HepG2 (cell line): ENCODE results near the gene TMEM86B. TPM values are rescaled to one million over a fixed set of nuclear protein-coding genes. Genes with fewer than 3 reads are reported as not detected.
A peak's percentile ranks its signal among the peaks of the same experiment; 100 is the strongest.

ENCODE experiments used
- ATF1 ChIP-seq: IDR thresholded peaks from 2 replicates; pipeline ENCODE4 v1.6.1; 2016; ENCODE audit warnings: mild to moderate bottlenecking, control low read depth
- ATF7-NPFF ChIP-seq: sonication (generic); formaldehyde crosslinking; IDR thresholded peaks from 2 replicates; pipeline ENCODE4 v1.8.1; 2023; ENCODE audit warnings: mild to moderate bottlenecking, low read depth, missing genetic modification reagents, moderate library complexity
- E2F5 ChIP-seq: sonication (generic); formaldehyde crosslinking; conservative IDR thresholded peaks from 2 replicates; pipeline ENCODE4 v1.4.0; 2020; ENCODE audit warnings: missing genetic modification reagents
- EEA1 ChIP-seq: sonication (generic); formaldehyde crosslinking; IDR thresholded peaks from 2 replicates; pipeline ENCODE4 v1.5.1; 2020; ENCODE audit warnings: mild to moderate bottlenecking, missing genetic modification reagents, borderline replicate concordance
- ELF3 ChIP-seq: IDR thresholded peaks from 2 replicates; pipeline ENCODE4 v1.6.1; 2016; ENCODE audit warnings: missing genetic modification reagents, missing compliant biosample characterization
- GRHL1 ChIP-seq: sonication (generic); formaldehyde crosslinking; conservative IDR thresholded peaks from 2 replicates; pipeline ENCODE4 v1.8.0; 2022; ENCODE audit warnings: missing genetic modification reagents
- GTF2F1 ChIP-seq: fragments of 150-350 bp; IDR thresholded peaks from 2 replicates; pipeline ENCODE4 v1.6.1; 2014; ENCODE audit warnings: low read length
- HHEX ChIP-seq: IDR thresholded peaks from 2 replicates; pipeline ENCODE4 v1.6.1; 2016; ENCODE audit warnings: control low read depth
- NCOA5 ChIP-seq: sonication (generic); formaldehyde crosslinking; IDR thresholded peaks from 2 replicates; pipeline ENCODE4 v1.4.0; 2020; ENCODE audit warnings: missing genetic modification reagents
- SMAD1 ChIP-seq: sonication (generic); formaldehyde crosslinking; IDR thresholded peaks from 2 replicates; pipeline ENCODE4 v1.4.0; 2020; ENCODE audit warnings: missing genetic modification reagents, low read depth, mild to moderate bottlenecking, borderline replicate concordance
- ZFAT ChIP-seq: sonication (generic); formaldehyde crosslinking; conservative IDR thresholded peaks from 2 replicates; pipeline ENCODE4 v1.8.1; 2023; ENCODE audit warnings: missing genetic modification reagents, inconsistent platforms
- ZFX ChIP-seq: sonication (generic); formaldehyde crosslinking; IDR thresholded peaks from 2 replicates; pipeline ENCODE4 v1.4.0; 2020; ENCODE audit warnings: mild to moderate bottlenecking, low read depth, missing genetic modification reagents, moderate library complexity
- ZNF12 ChIP-seq: sonication (generic); formaldehyde crosslinking; IDR thresholded peaks from 2 replicates; pipeline ENCODE4 v1.5.0; 2020; ENCODE audit warnings: missing genetic modification reagents
- ZNF253 ChIP-seq: sonication (generic); formaldehyde crosslinking; IDR thresholded peaks from 2 replicates; pipeline ENCODE4 v1.8.0; 2022; ENCODE audit warnings: mild to moderate bottlenecking, missing genetic modification reagents, borderline replicate concordance
- ZNF281 ChIP-seq: sonication (generic); formaldehyde crosslinking; IDR thresholded peaks from 2 replicates; pipeline ENCODE4 v1.4.0; 2020; ENCODE audit warnings: missing genetic modification reagents, borderline replicate concordance
- ZNF530 ChIP-seq: sonication (generic); formaldehyde crosslinking; IDR thresholded peaks from 2 replicates; pipeline ENCODE4 v1.5.0; 2020; ENCODE audit warnings: low read depth, mild to moderate bottlenecking, missing genetic modification reagents
- ZNF816 ChIP-seq: sonication (generic); formaldehyde crosslinking; IDR thresholded peaks from 2 replicates; pipeline ENCODE4 v1.8.0; 2022; ENCODE audit warnings: missing genetic modification reagents, mild to moderate bottlenecking, borderline replicate concordance
- polyA plus RNA-seq, 8 experiments: library from polyadenylated mRNA; depleted of rRNA in 3 of 8; stranded (reverse) in 7 of 8; unstranded in 1 of 8; fragments of >200 nt; fragmentation: Illumina TruSeq in 4 of 8; extraction: Trizol in 4 of 8; gene quantifications; 2 replicates each; pipeline versions ENCODE4 v1.2.1 to v1.2.3, GENCODE V29; 2011 to 2016; ENCODE audit warnings: low read depth in 4 of 8, missing spikeins in 1 of 8, mixed read lengths in 1 of 8; ENCODE audit not compliant: insufficient read depth in 1 of 8
- total RNA-seq, 5 experiments: library from RNA; depleted of rRNA; stranded (reverse); fragments of >200 nt; fragmentation: Illumina TruSeq; extraction: Trizol; gene quantifications; 2 replicates each; pipeline ENCODE4 v1.2.3, GENCODE V29; 2016; ENCODE audit warnings: low read depth in 1 of 5
- TF ChIP-seq, protein P1 (sequence below): sonication (generic); formaldehyde crosslinking; IDR thresholded peaks from 2 replicates; pipeline ENCODE4 v1.4.0; 2020; ENCODE audit warnings: missing genetic modification reagents
- TF ChIP-seq, protein P2 (sequence below): sonication (generic); formaldehyde crosslinking; IDR thresholded peaks from 2 replicates; pipeline ENCODE4 v1.5.1; 2020; ENCODE audit warnings: missing genetic modification reagents, mild to moderate bottlenecking, borderline replicate concordance

Gene TMEM86B
- total and polyA plus RNA-seq, 2 of the 13 experiments (the other 11 are each of a cell fraction or from before 2014, with no cell fraction given): 7.7 to 9.6 TPM

DNA sequence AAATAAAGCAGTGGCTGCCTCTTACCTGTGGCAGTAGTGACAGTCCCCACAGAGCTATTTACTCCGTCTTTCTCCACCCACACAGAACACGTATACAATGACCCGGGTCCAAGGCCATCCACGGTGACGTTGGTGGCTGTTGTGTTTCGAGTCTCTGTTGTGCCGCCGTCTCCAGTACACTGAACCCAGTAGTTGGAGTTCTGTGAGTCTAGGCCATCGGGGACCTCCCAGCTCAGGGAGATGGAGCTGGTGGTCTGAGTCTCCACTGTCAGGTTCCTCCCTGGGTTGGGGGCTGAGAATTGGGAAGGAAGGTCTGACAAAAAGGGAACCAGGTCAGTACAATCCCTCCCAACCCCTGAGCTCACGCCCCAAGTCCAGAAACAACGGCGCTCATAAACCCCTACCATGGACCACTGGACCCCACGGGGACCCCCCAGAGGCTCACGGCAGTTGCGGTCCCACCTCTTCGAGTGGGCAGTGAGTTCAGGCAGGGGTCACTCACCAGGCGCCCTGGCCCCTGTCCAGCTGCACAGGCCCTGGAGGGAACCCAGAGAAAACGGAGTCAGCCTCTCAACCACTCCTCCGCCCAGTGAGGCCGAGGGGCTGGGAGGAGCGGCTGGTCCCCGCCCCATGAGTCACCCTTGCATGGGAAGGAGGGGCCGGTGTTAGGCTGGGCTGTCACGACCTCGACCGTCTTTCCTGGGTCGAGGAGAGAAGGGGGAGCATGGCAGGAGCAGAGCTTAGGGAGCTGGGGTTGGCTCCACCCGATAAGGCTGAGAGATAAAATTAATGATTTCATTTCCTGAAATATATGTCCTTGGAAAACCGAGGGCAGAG lies 21.7 kb downstream of the TMEM86B start (continued):
- TF ChIP-seq ZNF253: no peak
- peak; percentile 84 for TF ChIP-seq ATF1 (CRISPR knock-in tag)
- TF ChIP-seq HHEX: no peak
- TF ChIP-seq, protein P1, sequence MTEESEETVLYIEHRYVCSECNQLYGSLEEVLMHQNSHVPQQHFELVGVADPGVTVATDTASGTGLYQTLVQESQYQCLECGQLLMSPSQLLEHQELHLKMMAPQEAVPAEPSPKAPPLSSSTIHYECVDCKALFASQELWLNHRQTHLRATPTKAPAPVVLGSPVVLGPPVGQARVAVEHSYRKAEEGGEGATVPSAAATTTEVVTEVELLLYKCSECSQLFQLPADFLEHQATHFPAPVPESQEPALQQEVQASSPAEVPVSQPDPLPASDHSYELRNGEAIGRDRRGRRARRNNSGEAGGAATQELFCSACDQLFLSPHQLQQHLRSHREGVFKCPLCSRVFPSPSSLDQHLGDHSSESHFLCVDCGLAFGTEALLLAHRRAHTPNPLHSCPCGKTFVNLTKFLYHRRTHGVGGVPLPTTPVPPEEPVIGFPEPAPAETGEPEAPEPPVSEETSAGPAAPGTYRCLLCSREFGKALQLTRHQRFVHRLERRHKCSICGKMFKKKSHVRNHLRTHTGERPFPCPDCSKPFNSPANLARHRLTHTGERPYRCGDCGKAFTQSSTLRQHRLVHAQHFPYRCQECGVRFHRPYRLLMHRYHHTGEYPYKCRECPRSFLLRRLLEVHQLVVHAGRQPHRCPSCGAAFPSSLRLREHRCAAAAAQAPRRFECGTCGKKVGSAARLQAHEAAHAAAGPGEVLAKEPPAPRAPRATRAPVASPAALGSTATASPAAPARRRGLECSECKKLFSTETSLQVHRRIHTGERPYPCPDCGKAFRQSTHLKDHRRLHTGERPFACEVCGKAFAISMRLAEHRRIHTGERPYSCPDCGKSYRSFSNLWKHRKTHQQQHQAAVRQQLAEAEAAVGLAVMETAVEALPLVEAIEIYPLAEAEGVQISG (CRISPR knock-in tag): peak; percentile 64
- TF ChIP-seq ZFX (CRISPR knock-in tag): peak; percentile 92
- no peak; the same call in 1 of the 2 replicates for TF ChIP-seq ATF7-NPFF (CRISPR knock-in tag)
- TF ChIP-seq, protein P2, sequence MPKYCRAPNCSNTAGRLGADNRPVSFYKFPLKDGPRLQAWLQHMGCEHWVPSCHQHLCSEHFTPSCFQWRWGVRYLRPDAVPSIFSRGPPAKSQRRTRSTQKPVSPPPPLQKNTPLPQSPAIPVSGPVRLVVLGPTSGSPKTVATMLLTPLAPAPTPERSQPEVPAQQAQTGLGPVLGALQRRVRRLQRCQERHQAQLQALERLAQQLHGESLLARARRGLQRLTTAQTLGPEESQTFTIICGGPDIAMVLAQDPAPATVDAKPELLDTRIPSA (CRISPR knock-in tag): no peak
- no peak for TF ChIP-seq ZFAT (CRISPR knock-in tag)
- TF ChIP-seq GRHL1 (CRISPR knock-in tag): no peak
- TF ChIP-seq NCOA5 (CRISPR knock-in tag): no peak
- peak; percentile 65; the same call in 1 of the 2 replicates for TF ChIP-seq SMAD1 (CRISPR knock-in tag)
- TF ChIP-seq GTF2F1: peak; percentile 75; the same call in 1 of the 2 replicates
- TF ChIP-seq ZNF12 (CRISPR knock-in tag): 0 out of 2 replicates have a peak, but pooled peaks have one; percentile 35
- TF ChIP-seq ZNF530: no peak
- TF ChIP-seq EEA1 (CRISPR knock-in tag): no peak
- TF ChIP-seq ELF3 (CRISPR knock-in tag): peak; percentile 48
- TF ChIP-seq ZNF281 (CRISPR knock-in tag): 0 out of 2 replicates have a peak, but pooled peaks have one; percentile 71
- no peak; the same call in 1 of the 2 replicates for TF ChIP-seq ZNF816
- no peak for TF ChIP-seq E2F5 (CRISPR knock-in tag)
